HG02763 (cell line): Measurements from ENCODE around the gene PEPD.

ENCODE experiments used
- ATAC-seq: cut with Tn5 transposase; IDR thresholded peaks from one replicate; pipeline ENCODE4 v1.9.1; 2021; ENCODE audit warnings: mild to moderate bottlenecking, moderate library complexity; ENCODE audit not compliant: unreplicated experiment

PEPD gene

GRCh38 chr19:33344573-33344925, 177.0 kb downstream of the PEPD start:
- no peak for ATAC-seq

GRCh38 chr19:33343859-33344572, 177.6 kb downstream of the PEPD start:
- ATAC-seq, result no peak

GRCh38 chr19:33343301-33343700, 178.3 kb downstream of the PEPD start:
- ATAC-seq, result no peak

- no peak for ATAC-seq
These were observed 180.6 kb downstream of the PEPD start for GRCh38 chr19:33340991-33341390.

GRCh38 chr19:33339016-33339984, 182.3 kb downstream of the PEPD start:
- ATAC-seq, result no peak
